ENCODE measurements around the gene TPH2. TPM values are rescaled to one million over a fixed set of nuclear protein-coding genes. Genes with fewer than 3 reads are reported as not detected.

TPH2 gene
- total and polyA plus RNA-seq, 2 of the 13 experiments (the other 11 are each of a cell fraction or from before 2014, with no cell fraction given): not detected

DNA sequence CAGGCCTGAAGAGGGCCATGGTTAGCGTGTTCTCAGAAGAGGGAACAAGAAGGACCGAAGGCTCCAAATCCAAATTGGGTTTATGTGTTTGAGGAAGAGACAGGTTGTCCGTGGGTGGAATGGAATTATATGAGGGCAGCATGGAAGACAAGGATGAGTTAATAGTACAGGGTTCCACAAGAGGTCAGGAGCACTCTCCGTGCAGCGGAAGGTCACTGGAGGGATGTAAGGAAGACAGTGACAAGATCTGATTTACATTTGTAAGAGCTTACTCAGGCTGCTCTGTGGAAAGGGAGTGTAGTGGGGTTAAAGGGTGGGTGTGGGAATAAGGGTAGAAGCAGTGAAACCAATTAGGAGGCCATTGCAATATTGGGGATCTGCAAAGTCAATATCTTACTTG is 97.0 kb downstream of the TPH2 start:
- POLR2A ChIA-PET: no interaction called here
- FAIRE-seq: no peak
- WGBS (ENCODE audit: low lambda C conversion rate): 3% methylated on average over 5 of the region's 5 CpGs

More for the DNA sequence above, 97.0 kb downstream of the TPH2 start:
- intact Hi-C loops (cut with micrococcal nuclease; ENCODE audit: unreplicated experiment): no loop called here
- H3K4me2 ChIP-seq (ENCODE audit: low read depth, low read length): no peak overlapping the region
- H3K79me2 ChIP-seq (ENCODE audit: insufficient read depth, low read length): no peaks in the 10 kb centered on the region
- ATAC-seq (no peak), DNase-seq (ENCODE audit: low spot score) (no peak)
- H3K4me1 ChIP-seq (ENCODE audit: insufficient read depth, low read length): no peaks in the 10 kb centered on the region
- H3K27me3 ChIP-seq (ENCODE audit: control insufficient read depth in 1 of 2, insufficient read depth in 2 of 2, low read length in 2 of 2): no peaks in the 10 kb centered on the region
- in situ Hi-C loops (cut with HindIII; ENCODE audit: extremely low pct_ligation_motif_present, low pct_unique_long_range_greater_than_20kb): no loop called here
- TF ChIP-seq FOXA1 (IDR thresholded peaks at IDR 0.05): no peak
- TF ChIP-seq FOXA1 (CRISPR knock-in tag; IDR thresholded peaks at IDR 0.05): no peak
- TF ChIP-seq ZNF569 (CRISPR knock-in tag; IDR thresholded peaks at IDR 0.05; ENCODE audit: borderline replicate concordance): no peak
- TF ChIP-seq ZEB1 (IDR thresholded peaks at IDR 0.05; ENCODE audit: insufficient replicate concordance, low read depth): no peak
- no peak for TF ChIP-seq NFRKB (IDR thresholded peaks at IDR 0.05)
- no peak for TF ChIP-seq HES4 (CRISPR knock-in tag; IDR thresholded peaks at IDR 0.05; ENCODE audit: borderline replicate concordance)
- no peak for TF ChIP-seq ZNF564 (CRISPR knock-in tag; IDR thresholded peaks at IDR 0.05)
- no peak for TF ChIP-seq FUBP1 (CRISPR knock-in tag; IDR thresholded peaks at IDR 0.05; ENCODE audit: borderline replicate concordance)
- TF ChIP-seq NAIF1 (CRISPR knock-in tag; IDR thresholded peaks at IDR 0.05; ENCODE audit: borderline replicate concordance): no peak
- no peak for TF ChIP-seq TRAFD1 (CRISPR knock-in tag; IDR thresholded peaks at IDR 0.05; ENCODE audit: borderline replicate concordance)
- no peak for TF ChIP-seq ZFP62 (CRISPR knock-in tag; IDR thresholded peaks at IDR 0.05)
- TF ChIP-seq HHEX (CRISPR knock-in tag; IDR thresholded peaks at IDR 0.05): no peak
- TF ChIP-seq, protein P1, sequence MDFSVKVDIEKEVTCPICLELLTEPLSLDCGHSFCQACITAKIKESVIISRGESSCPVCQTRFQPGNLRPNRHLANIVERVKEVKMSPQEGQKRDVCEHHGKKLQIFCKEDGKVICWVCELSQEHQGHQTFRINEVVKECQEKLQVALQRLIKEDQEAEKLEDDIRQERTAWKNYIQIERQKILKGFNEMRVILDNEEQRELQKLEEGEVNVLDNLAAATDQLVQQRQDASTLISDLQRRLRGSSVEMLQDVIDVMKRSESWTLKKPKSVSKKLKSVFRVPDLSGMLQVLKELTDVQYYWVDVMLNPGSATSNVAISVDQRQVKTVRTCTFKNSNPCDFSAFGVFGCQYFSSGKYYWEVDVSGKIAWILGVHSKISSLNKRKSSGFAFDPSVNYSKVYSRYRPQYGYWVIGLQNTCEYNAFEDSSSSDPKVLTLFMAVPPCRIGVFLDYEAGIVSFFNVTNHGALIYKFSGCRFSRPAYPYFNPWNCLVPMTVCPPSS (IDR thresholded peaks at IDR 0.05): no peak
- TF ChIP-seq ATRX (CRISPR knock-in tag; IDR thresholded peaks at IDR 0.05; ENCODE audit: borderline replicate concordance): no peak
- no peak for TF ChIP-seq ARHGAP35 (CRISPR knock-in tag; IDR thresholded peaks at IDR 0.05; ENCODE audit: borderline replicate concordance)
- TF ChIP-seq ZNF615 (CRISPR knock-in tag; IDR thresholded peaks at IDR 0.05; ENCODE audit: borderline replicate concordance): no peak
- no peak for TF ChIP-seq SMYD3 (CRISPR knock-in tag; IDR thresholded peaks at IDR 0.05)
- TF ChIP-seq CSRNP2 (CRISPR knock-in tag; conservative IDR thresholded peaks at IDR 0.05; ENCODE audit: low read depth): no peak
- no peak for TF ChIP-seq ZNF230 (CRISPR knock-in tag; IDR thresholded peaks at IDR 0.05)
- H4K20me1 ChIP-seq (ENCODE audit: insufficient read depth, low read length): no peaks in the 10 kb centered on the region
- H3K9me3 ChIP-seq (ENCODE audit: low read length): no peaks in the 10 kb centered on the region
- H3K36me3 ChIP-seq (replicated peaks in 1 of 2; ENCODE audit: control insufficient read depth in 1 of 2, insufficient read depth in 2 of 2, low read length in 2 of 2): no peaks in the 10 kb centered on the region
- H3K4me3 ChIP-seq (replicated peaks in 1 of 3; ENCODE audit: insufficient read depth in 1 of 3, low read depth in 2 of 3, low read length in 3 of 3): no peak overlapping the region
- CTCF ChIA-PET (ENCODE audit: low intra/inter-chr PET ratio, low total read pairs): no interaction called here
- H3K9ac ChIP-seq (ENCODE audit: insufficient read depth, low read depth, low read length): no peak overlapping the region
- H2AFZ ChIP-seq (ENCODE audit: low read length): no peak overlapping the region
- no TSS peak for BruUV-seq (replicated peaks)
- no peak overlapping the region for H3K27ac ChIP-seq (ENCODE audit: extremely low read length, insufficient read depth, low read length)

Measured in HepG2 (cell line).